Measurements from ENCODE around the gene RALGAPA2.

Gene RALGAPA2

DNA sequence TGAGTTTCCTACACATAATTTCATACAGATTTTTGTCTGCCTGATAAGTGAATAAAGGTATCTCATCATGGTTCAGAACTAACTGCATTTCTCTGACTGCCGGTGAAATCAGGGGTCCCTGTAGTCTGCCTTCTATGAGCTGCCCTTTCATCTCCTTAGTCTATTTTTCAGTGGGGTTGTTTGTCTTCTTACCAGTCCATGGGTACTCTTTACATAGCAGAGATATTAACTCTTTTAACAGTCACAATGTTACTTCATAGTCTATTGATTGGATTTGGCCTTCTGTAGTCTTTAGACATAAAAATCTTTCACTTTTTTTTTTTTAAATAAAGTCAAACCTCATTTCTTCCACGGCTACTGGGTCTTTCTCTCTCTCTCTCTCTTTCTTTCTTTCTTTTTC is 79.8 kb downstream of the RALGAPA2 start:
- TF ChIP-seq EZH2 (IDR thresholded peaks at IDR 0.05; ENCODE audit: borderline replicate concordance, low read length): no peak
- no peak for TF ChIP-seq CTCF (IDR thresholded peaks at IDR 0.05; ENCODE audit: low read length)
- Histone ChIP-seq H3K27me3 (ENCODE audit: insufficient read depth, low read length) (no peaks in the 10 kb centered on the region), H3K27ac (ENCODE audit: low read depth, low read length, poor library complexity, severe bottlenecking) (no peak overlapping the region), H3F3A (ENCODE audit: insufficient read depth, low read length) (no peaks in the 10 kb centered on the region), H4K20me1 (ENCODE audit: insufficient read depth, low read length) (no peaks in the 10 kb centered on the region), H3K9ac (ENCODE audit: low read length) (no peak overlapping the region), H3K9me3 (ENCODE audit: low read length) (no peaks in the 10 kb centered on the region), H2AFZ (ENCODE audit: low read length) (no peak overlapping the region), H3K9me2 (ENCODE audit: low read depth, low read length) (no peaks in the 10 kb centered on the region), H3K4me1 (ENCODE audit: insufficient read depth, low read length, severe bottlenecking) (no peaks in the 10 kb centered on the region), H3K4me3 (ENCODE audit: low read depth, low read length, poor library complexity, severe bottlenecking) (no peak overlapping the region), H3K4me2 (ENCODE audit: low read length) (no peak overlapping the region), H3K79me2 (ENCODE audit: insufficient read depth, low read length) (no peaks in the 10 kb centered on the region), H3K36me3 (ENCODE audit: insufficient read depth, low read length) (no peaks in the 10 kb centered on the region)

DNA sequence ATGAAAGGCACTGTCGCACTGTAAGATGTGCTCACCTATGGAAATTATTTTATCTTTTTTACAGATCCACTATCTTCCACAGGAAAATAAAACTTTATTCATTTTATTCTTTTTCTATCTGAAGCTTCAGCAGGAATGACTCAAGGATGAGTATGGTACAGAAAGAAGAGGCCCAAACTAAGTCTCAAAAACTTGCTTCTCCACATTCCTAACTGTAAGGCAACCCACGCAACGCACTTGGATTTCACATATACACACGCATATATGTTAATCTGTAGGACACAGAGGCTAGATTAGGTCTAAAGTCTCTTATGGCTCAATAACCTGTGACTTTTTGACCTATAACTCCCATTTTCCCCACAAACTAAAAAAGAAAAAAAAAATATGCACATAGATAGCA is 81.9 kb downstream of the RALGAPA2 start:
- Histone ChIP-seq H4K20me1 (ENCODE audit: insufficient read depth, low read length) (no peaks in the 10 kb centered on the region), H3F3A (ENCODE audit: insufficient read depth, low read length) (no peaks in the 10 kb centered on the region), H3K9ac (ENCODE audit: low read length) (no peak overlapping the region), H3K36me3 (ENCODE audit: insufficient read depth, low read length) (no peaks in the 10 kb centered on the region), H3K9me2 (ENCODE audit: low read depth, low read length) (no peaks in the 10 kb centered on the region), H3K9me3 (ENCODE audit: low read length) (no peaks in the 10 kb centered on the region), H3K4me3 (ENCODE audit: low read depth, low read length, poor library complexity, severe bottlenecking) (no peak overlapping the region), H3K4me1 (ENCODE audit: insufficient read depth, low read length, severe bottlenecking) (no peaks in the 10 kb centered on the region), H2AFZ (ENCODE audit: low read length) (no peak overlapping the region), H3K27me3 (ENCODE audit: insufficient read depth, low read length) (no peaks in the 10 kb centered on the region), H3K79me2 (ENCODE audit: insufficient read depth, low read length) (no peaks in the 10 kb centered on the region), H3K4me2 (ENCODE audit: low read length) (no peak overlapping the region), H3K27ac (ENCODE audit: low read depth, low read length, poor library complexity, severe bottlenecking) (no peak overlapping the region)
- no peak for TF ChIP-seq EZH2 (IDR thresholded peaks at IDR 0.05; ENCODE audit: borderline replicate concordance, low read length)
- no peak for TF ChIP-seq CTCF (IDR thresholded peaks at IDR 0.05; ENCODE audit: low read length)

DNA sequence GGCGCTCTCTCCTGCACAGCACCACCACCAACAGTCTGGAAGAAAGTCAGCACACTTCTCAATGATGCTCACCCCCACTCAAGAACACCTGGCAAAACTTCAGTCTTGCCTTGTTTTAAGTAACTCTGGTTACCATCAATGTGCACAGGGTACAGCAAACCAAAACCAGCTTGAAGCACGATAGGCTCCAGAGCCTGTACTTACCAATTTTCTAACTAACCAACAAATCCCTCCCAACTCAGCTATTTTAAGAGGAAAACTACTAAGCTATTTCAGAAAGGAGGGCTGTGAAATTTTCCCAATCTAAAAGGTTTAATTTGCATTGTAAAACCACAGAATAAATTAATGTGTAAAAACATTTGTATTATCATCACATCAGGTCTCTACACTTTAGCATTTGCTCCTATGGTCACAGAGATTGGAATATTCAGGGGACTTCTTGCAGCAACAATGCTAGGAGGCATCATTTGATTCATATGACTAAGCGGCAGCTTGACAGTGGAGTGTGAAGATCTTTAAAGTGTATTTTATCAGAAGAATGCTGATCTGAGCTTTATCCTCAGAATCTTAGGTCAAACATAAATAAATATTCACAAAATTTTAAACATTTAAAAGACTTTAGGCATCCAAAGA is 82.8 kb downstream of the RALGAPA2 start:
- Histone ChIP-seq H3K4me1 (ENCODE audit: insufficient read depth, low read length, severe bottlenecking) (no peaks in the 10 kb centered on the region), H3K4me2 (ENCODE audit: low read length) (no peak overlapping the region), H3K9me3 (ENCODE audit: low read length) (no peaks in the 10 kb centered on the region), H2AFZ (ENCODE audit: low read length) (no peak overlapping the region), H3K4me3 (ENCODE audit: low read depth, low read length, poor library complexity, severe bottlenecking) (no peak overlapping the region), H3F3A (ENCODE audit: insufficient read depth, low read length) (no peaks in the 10 kb centered on the region), H3K9me2 (ENCODE audit: low read depth, low read length) (no peaks in the 10 kb centered on the region), H3K79me2 (ENCODE audit: insufficient read depth, low read length) (no peaks in the 10 kb centered on the region), H3K36me3 (ENCODE audit: insufficient read depth, low read length) (no peaks in the 10 kb centered on the region), H3K9ac (ENCODE audit: low read length) (no peak overlapping the region), H4K20me1 (ENCODE audit: insufficient read depth, low read length) (no peaks in the 10 kb centered on the region), H3K27ac (ENCODE audit: low read depth, low read length, poor library complexity, severe bottlenecking) (no peak overlapping the region), H3K27me3 (ENCODE audit: insufficient read depth, low read length) (no peaks in the 10 kb centered on the region)
- TF ChIP-seq CTCF (IDR thresholded peaks at IDR 0.05; ENCODE audit: low read length) (no peak), EZH2 (IDR thresholded peaks at IDR 0.05; ENCODE audit: borderline replicate concordance, low read length) (no peak)

All from OCI-LY1 (cell line).